Loucy (cell line): ENCODE data around the gene MEN1.

Source experiments
- EZH2phosphoT487 ChIP-seq: fragments of 200-600 bp; IDR thresholded peaks from 2 replicates; pipeline ENCODE4 v1.6.1; 2018; ENCODE audit warnings: antibody characterized with exemption, mild to moderate bottlenecking, moderate library complexity, borderline replicate concordance
- TF ChIP-seq, protein P1 (sequence below): fragments of 200-600 bp; sonication (generic); conservative IDR thresholded peaks from 2 replicates; pipeline ENCODE4 v1.5.1; 2014; ENCODE audit warnings: mild to moderate bottlenecking, antibody characterized with exemption, low read length

DNA sequence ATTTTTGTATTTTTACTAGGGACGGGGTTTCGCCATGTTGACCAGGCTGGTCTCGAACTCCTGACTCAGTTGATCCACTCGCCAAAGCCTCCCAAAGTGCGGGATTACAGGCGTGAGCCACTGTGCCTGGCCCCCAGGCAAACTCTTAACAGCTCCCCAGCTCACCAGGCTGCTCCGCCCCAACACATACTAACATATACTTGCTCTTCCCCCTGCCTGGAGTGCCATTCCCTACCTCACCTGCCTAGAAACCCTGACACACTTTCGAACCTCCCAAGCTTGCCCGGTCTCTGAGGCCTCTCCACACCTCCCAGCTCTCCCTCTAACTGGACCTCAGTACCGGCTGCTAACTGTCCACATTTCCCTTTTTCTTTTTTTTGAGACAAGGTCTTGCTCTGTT lies 15.8 kb downstream of the MEN1 start:
- TF ChIP-seq, protein P1, sequence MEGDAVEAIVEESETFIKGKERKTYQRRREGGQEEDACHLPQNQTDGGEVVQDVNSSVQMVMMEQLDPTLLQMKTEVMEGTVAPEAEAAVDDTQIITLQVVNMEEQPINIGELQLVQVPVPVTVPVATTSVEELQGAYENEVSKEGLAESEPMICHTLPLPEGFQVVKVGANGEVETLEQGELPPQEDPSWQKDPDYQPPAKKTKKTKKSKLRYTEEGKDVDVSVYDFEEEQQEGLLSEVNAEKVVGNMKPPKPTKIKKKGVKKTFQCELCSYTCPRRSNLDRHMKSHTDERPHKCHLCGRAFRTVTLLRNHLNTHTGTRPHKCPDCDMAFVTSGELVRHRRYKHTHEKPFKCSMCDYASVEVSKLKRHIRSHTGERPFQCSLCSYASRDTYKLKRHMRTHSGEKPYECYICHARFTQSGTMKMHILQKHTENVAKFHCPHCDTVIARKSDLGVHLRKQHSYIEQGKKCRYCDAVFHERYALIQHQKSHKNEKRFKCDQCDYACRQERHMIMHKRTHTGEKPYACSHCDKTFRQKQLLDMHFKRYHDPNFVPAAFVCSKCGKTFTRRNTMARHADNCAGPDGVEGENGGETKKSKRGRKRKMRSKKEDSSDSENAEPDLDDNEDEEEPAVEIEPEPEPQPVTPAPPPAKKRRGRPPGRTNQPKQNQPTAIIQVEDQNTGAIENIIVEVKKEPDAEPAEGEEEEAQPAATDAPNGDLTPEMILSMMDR = no peak
- TF ChIP-seq EZH2phosphoT487 = no peak
